ENCODE results near the gene KCNN3.

GRCh38 chr1:154772606-154773506 is 97.2 kb downstream of the KCNN3 start:
- TF ChIP-seq CTCF (conservative IDR thresholded peaks at IDR 0.05) = no peak
- TF ChIP-seq ZFX (IDR thresholded peaks at IDR 0.05) = no peak
